Small intestine (tissue), 7 donors: Measurements from ENCODE around the gene INO80E. TPM values are rescaled to one million over a fixed set of nuclear protein-coding genes. Genes with fewer than 3 reads are reported as not detected.

Experiments used
- DNase-seq, 2 donors: peaks; one replicate each; pipeline versions ENCODE4 v3.0.0 to v3.0.0-alpha.2; 2013
- FAIRE-seq: peaks from 2 replicates; lab custom pipeline; 2012; peaks lifted over from hg19 to GRCh38; lab: Jason Lieb, UNC
- H3K27ac ChIP-seq, 3 donors: one replicate each; pipeline ENCODE4 v1.5.1; 2013; ENCODE audit warnings: low read length in 2 of 3, mild to moderate bottlenecking in 2 of 3, control low read depth in 1 of 3, inconsistent platforms in 1 of 3, low read depth in 1 of 3, moderate library complexity in 1 of 3
- H3K27me3 ChIP-seq, 3 donors: one replicate each; pipeline ENCODE4 v1.6.1; 2013; ENCODE audit warnings: low read length in 3 of 3, inconsistent platforms in 1 of 3; ENCODE audit not compliant: control insufficient read depth in 3 of 3, insufficient read depth in 3 of 3
- H3K36me3 ChIP-seq, 3 donors: one replicate each; pipeline ENCODE4 v1.6.1; 2013; ENCODE audit warnings: low read length in 3 of 3, inconsistent platforms in 1 of 3, low read depth in 1 of 3, mild to moderate bottlenecking in 1 of 3, moderate library complexity in 1 of 3; ENCODE audit not compliant: control insufficient read depth in 3 of 3, insufficient read depth in 2 of 3
- H3K4me1 ChIP-seq, 3 donors: one replicate each; pipeline ENCODE4 v1.6.1; 2013; ENCODE audit warnings: low read length in 2 of 3, inconsistent platforms in 1 of 3, low read depth in 1 of 3, mild to moderate bottlenecking in 1 of 3, moderate library complexity in 1 of 3; ENCODE audit not compliant: control insufficient read depth in 3 of 3, insufficient read depth in 2 of 3
- H3K4me3 ChIP-seq, 3 donors: one replicate each; pipeline ENCODE4 v1.5.1; 2013; ENCODE audit warnings: low read length in 3 of 3, control low read depth in 1 of 3, inconsistent platforms in 1 of 3, low read depth in 1 of 3, mild to moderate bottlenecking in 1 of 3, moderate library complexity in 1 of 3
- H3K9me3 ChIP-seq, 2 donors: one replicate each; pipeline ENCODE4 v1.6.1; 2013; ENCODE audit warnings: low read depth in 1 of 2, low read length in 1 of 2; ENCODE audit not compliant: control insufficient read depth in 2 of 2, insufficient read depth in 1 of 2
- WGBS, 3 donors: extraction: QIAGEN DNeasy Blood & Tissue Kit; methylation state at CpG; one replicate each; pipeline ENCODE4 v1.1.7; 2013; 5-methylcytosine and 5-hydroxymethylcytosine counted together
- polyA plus RNA-seq, 4 donors: library from polyadenylated mRNA; stranded (reverse) in 3 of 4; unstranded in 1 of 4; fragments of 200-250 nt in 3 of 4; fragments of 120-200 nt in 1 of 4; gene quantifications; one replicate each; pipeline versions ENCODE4 v1.2.1 to v1.2.3, GENCODE V29; 2013
- donor health status: healthy with polysubstance abuse.
- donor health status: control.
- donor health status: control.
- donor health status: Bipolar disorder and iron deficiency.
- donor health status: healthy.

INO80E gene
- polyA plus RNA-seq, 4 donors, result 49.2 to 80.4 (median 55.9) TPM

DNA sequence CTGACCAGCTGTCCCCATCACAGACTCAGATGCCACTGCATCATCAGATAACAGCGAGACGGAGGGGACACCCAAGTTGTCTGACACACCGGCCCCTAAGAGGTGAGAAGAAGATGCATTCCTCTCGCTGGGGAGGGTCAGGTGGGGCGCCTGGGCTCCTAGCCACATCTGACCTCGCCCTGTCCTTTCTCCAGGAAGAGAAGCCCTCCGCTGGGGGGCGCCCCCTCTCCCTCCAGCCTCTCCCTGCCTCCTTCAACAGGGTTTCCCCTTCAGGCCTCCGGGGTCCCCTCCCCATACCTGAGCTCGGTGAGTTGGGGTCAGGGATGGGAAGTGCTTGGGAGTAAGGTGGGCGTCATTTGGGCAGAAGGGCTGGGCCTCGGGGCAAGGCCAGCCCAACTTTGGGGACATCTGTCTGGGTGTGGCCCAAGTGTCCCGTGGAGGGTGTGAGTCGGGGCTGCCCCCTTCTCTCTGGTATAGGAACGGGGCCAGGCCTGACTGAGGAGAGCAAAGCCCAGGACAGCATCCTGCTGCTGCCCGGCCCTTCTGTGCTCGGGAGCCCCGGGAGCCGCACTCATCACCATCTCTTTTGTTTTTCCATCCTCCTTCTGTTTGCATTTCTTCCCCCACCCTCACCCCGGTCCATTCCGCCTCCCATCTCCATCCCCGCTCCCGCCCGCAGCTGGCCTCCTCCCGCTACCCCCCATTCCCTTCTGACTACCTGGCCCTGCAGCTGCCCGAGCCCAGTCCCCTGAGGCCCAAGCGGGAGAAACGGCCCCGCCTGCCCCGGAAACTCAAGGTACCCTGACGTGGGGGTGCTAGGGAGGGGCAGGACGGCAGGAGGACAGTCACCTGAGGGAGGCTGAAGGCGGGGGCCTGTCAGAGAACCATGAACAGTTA is 4.9 kb downstream of the INO80E start:
- H3K27ac ChIP-seq, result no peak overlapping the region
- FAIRE-seq (no peak), DNase-seq (no peak)
- no peak overlapping the region for H3K4me3 ChIP-seq
- peaks cover 2 to 11% (median 4%) of the 10 kb centered on the region in 3 donors for H3K4me1 ChIP-seq
- no peaks in the 10 kb centered on the region for H3K9me3 ChIP-seq
- H3K27me3 ChIP-seq, result no peaks in the 10 kb centered on the region
- WGBS, 3 donors, result 85 to 88% (median 87%) methylated on average over 30 to 33 of the region's 33 CpGs
- H3K36me3 ChIP-seq, result peaks cover 0 to 71% (median 4%) of the 10 kb centered on the region in 3 donors

DNA sequence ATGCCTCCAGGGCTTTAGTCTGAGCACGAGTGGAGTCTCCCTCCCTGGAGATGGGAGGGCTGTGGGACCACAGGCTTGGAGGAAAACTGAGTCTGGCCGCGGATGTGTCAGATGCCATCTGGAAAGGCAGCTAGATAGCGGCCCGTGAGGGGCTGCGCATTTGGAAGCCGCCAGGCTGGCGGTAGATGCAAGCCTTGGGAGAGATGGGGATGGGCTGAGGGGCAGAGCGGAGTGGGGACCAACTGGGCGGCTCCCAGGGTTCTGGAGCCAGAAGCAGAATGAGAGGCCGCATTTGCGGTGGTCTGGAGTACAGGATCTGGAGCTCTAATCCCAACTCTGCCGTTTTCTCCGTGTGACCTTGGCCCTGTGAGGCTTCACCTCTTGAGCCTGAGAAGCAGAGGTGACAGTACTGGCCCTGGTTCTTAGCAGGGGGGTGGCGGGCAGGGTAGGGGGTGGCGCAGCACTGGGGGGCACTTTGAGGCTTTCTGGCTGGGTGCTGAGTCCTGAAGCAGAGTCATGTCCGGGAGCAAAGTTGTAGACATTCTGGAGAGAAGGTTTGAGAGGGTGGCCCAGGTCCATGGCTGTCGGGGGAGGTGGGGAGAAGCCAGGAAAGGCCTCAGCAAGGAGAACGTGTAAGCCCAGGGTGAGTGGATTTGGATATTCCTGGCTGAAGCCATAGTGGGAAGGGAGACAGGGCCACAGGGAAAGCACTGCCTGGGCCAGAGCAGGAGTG is 6.7 kb downstream of the INO80E start:
- Histone ChIP-seq H3K36me3 (peaks cover 0 to 76% (median 4%) of the 10 kb centered on the region in 3 donors), H3K9me3 (no peaks in the 10 kb centered on the region), H3K27ac (no peak overlapping the region), H3K4me1 (peaks cover 0 to 3% (median 0%) of the 10 kb centered on the region in 3 donors), H3K27me3 (no peaks in the 10 kb centered on the region), H3K4me3 (no peak overlapping the region)
- DNase-seq (no peak), FAIRE-seq (no peak)
- WGBS, 3 donors, result 88 to 91% (median 89%) methylated on average over 19 of the region's 19 CpGs

- 78 to 87% (median 85%) methylated on average over 15 to 17 of the region's 17 CpGs for WGBS, 3 donors
- H3K4me3 ChIP-seq, result no peak overlapping the region
- no peaks in the 10 kb centered on the region for H3K9me3 ChIP-seq
- no peaks in the 10 kb centered on the region for H3K27me3 ChIP-seq
- no peak overlapping the region for H3K27ac ChIP-seq
- no peak for DNase-seq
- peaks cover 0 to 3% (median 0%) of the 10 kb centered on the region in 3 donors for H3K4me1 ChIP-seq
- H3K36me3 ChIP-seq, result peaks cover 0 to 73% (median 4%) of the 10 kb centered on the region in 3 donors
- no peak for FAIRE-seq
Observed at GRCh38 chr16:30003670-30004423, 7.8 kb downstream of the INO80E start.

GRCh38 chr16:30004424-30004776 is 8.4 kb downstream of the INO80E start:
- Histone ChIP-seq H3K27ac (no peak overlapping the region), H3K36me3 (peaks cover 0 to 69% (median 4%) of the 10 kb centered on the region in 3 donors), H3K4me3 (no peak overlapping the region), H3K27me3 (peaks cover 0 to 4% (median 4%) of the 10 kb centered on the region in 3 donors), H3K4me1 (peaks cover 0 to 7% (median 0%) of the 10 kb centered on the region in 3 donors), H3K9me3 (no peaks in the 10 kb centered on the region)
- FAIRE-seq (no peak), DNase-seq (no peak)
- 30 to 70% (median 31%) methylated on average over 18 to 19 of the region's 19 CpGs for WGBS, 3 donors

GRCh38 chr16:30004811-30005242 is 8.8 kb downstream of the INO80E start:
- FAIRE-seq, result no peak
- no peak overlapping the region for H3K27ac ChIP-seq
- WGBS, 3 donors, result 16 to 43% (median 21%) methylated on average over 7 to 11 of the region's 11 CpGs

GRCh38 chr16:30005341-30006094 is 9.5 kb downstream of the INO80E start:
- peaks cover 0 to 59% (median 4%) of the 10 kb centered on the region in 3 donors for H3K36me3 ChIP-seq
- H3K4me1 ChIP-seq, result peaks cover 0 to 18% (median under 1%) of the 10 kb centered on the region in 3 donors
- DNase-seq (peak; percentile 45 to 46), FAIRE-seq (no peak)
- no peaks in the 10 kb centered on the region for H3K9me3 ChIP-seq
- no peak overlapping the region for H3K4me3 ChIP-seq
- peaks cover 0 to 15% (median 10%) of the 10 kb centered on the region in 3 donors for H3K27me3 ChIP-seq
- WGBS, 3 donors, result 43 to 61% (median 55%) methylated on average over 32 to 35 of the region's 35 CpGs
- no peak overlapping the region for H3K27ac ChIP-seq

More at GRCh38 chr16:30004811-30005242, 8.8 kb downstream of the INO80E start:
- Histone ChIP-seq H3K4me1 (peaks cover 0 to 11% (median 0%) of the 10 kb centered on the region in 3 donors), H3K9me3 (no peaks in the 10 kb centered on the region), H3K4me3 (no peak overlapping the region), H3K27me3 (peaks cover 0 to 8% (median 4%) of the 10 kb centered on the region in 3 donors), H3K36me3 (peaks cover 0 to 66% (median 4%) of the 10 kb centered on the region in 3 donors)
- DNase-seq, result peak in 1 of 2 donors; percentile 20

DNA sequence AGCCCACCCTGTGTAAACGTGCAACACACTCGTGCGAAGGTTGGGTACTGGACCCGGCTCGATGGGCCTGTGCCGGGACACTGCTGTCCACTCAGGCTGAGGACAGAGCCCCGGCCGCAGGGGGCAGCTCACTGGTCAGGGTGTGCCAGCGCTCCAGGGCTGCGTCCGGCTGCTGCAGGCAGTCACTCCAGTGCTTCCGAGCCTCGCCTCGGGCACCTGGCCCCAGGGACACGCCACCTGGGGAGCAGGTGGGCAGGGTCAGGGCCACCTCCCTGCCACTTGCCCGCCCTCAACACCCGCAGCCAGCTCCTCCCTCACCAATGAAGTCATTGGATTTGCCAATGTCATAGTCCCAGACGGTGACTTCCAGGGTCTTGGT is 10.0 kb downstream of the INO80E start:
- Histone ChIP-seq H3K4me3 (no peak overlapping the region), H3K27ac (no peak overlapping the region), H3K27me3 (peaks cover 0 to 18% (median 10%) of the 10 kb centered on the region in 3 donors), H3K36me3 (peaks cover 0 to 54% (median 4%) of the 10 kb centered on the region in 3 donors), H3K4me1 (peaks cover 0 to 20% (median 2%) of the 10 kb centered on the region in 3 donors), H3K9me3 (no peaks in the 10 kb centered on the region)
- FAIRE-seq (no peak), DNase-seq (no peak)
- 56 to 82% (median 72%) methylated on average over 12 to 18 of the region's 18 CpGs for WGBS, 3 donors
